ENCODE measurements around the gene FAM120B.
A peak's percentile ranks its signal among the peaks of the same experiment; 100 is the strongest.

The FAM120B gene

DNA sequence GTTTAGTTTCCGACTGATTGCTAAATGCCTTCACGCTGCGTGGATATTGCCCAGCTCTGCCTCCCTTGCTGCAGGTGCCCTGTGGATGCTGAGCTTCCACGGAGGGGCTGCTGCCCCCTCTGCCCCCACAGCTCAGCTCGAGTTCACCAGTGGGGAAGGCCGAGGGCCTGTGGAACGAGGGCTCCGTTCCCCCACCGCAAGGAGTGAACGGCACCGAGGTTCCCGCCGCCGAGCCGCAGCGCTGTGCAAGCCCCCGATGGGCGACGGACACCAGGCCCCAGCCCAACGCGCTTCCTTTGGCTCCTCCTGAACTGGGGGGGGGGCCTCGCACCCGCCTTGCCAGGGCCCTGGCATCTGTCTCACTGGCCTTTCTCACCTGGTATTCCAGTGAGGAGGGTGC lies 33.4 kb upstream of the FAM120B start:
- DNase-seq = no peak

DNA sequence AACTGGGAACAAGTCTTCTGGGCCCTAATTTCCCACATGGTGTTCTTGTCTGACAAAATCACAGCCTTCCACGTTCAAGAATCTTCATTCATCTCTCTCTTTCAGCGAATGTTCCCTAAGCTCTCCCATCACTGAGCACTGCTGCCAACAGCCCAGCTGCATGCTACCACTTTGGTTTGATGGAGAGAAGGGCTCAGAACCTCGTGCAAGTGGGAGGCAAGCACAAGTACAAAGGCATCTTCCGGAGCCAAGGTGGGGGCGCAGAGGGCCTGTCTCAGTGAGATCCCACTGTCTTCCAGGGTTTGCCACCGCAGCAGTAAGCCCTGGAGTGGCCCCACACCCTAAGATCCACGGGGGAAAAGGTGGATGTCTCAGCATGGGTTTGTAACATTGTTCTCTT lies 32.9 kb upstream of the FAM120B start:
- DNase-seq = no peak

- DNase-seq = no peak
These were observed 31.6 kb upstream of the FAM120B start for GRCh38 chr6:170274713-170275560.

GRCh38 chr6:170276369-170277057 lies 30.0 kb upstream of the FAM120B start:
- DNase-seq = no peak

DNA sequence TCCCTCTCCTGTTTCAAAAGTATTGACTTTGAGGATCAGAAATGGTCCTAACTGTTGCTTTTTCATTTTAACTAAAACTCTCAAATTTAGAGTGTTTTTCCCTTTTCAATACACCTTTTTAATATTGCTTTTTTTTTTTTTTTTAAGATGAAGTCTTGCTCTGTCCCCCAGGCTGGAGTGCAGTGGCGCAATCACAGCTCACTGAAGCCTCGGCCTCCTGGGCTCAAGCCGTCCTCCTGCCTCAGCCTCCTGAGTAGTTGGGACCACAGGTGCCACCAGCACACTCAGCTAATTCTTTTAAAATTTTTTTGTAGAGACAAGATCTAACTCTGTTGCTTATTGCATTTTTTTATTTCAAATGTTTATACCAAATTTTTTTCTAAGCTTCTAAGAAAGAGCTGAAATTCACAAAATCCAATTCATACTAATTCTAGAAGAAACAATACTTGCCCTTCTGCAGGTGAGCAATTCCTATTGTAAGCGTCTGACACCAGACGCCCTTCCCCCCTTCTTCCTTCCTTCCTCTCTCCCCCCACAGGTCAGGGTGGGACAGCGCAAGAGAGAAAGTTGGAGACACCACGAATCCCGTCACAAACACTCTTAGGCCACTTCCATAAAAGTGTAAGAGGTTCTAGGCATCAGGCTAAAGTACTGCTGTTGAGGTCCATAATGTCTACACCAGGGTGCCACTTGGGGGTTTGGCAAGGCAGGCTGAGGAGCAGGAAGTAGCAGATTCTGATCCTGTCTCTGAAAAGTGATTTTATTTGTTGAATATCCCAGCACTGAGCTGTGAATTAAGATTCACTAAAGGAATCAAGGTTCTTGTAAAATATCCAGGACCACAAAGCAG lies 28.4 kb upstream of the FAM120B start:
- DNase-seq = no peak

DNA sequence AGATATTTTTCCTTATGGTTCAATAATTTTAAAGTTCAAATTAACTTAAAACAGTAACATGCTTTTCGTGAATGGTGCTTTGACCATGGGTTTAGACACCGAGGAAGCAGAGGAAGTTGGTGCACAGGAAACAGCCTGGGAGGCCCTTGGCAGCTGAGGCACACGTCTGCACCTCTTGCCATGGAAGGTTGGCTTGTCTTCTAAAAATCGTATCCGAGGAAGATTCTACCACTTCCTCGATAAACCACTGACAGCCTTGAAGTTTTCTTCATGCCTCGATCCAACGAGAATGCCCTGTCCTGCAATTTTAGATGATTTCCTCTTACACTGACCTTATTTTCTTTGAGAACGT lies 27.8 kb upstream of the FAM120B start:
- no peak for DNase-seq

DNA sequence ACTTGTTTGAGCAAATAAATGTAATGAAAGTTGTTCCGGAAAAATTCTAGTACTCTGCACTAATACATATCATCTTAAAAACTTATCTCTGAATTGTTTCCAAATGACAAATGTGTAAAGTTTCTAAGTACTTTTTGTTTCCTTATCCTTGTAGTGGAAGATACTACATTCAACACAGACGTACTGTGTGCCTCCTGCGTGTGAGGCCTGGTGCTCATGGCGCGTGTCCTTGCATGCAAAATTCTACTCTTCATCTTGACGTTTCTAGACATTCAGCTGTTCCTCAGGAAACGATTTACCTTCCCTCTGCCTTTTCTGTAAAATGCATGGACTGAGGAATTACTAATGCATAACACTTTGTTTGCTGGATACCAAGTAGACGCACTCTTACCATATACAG lies 27.1 kb upstream of the FAM120B start:
- DNase-seq = no peak

DNA sequence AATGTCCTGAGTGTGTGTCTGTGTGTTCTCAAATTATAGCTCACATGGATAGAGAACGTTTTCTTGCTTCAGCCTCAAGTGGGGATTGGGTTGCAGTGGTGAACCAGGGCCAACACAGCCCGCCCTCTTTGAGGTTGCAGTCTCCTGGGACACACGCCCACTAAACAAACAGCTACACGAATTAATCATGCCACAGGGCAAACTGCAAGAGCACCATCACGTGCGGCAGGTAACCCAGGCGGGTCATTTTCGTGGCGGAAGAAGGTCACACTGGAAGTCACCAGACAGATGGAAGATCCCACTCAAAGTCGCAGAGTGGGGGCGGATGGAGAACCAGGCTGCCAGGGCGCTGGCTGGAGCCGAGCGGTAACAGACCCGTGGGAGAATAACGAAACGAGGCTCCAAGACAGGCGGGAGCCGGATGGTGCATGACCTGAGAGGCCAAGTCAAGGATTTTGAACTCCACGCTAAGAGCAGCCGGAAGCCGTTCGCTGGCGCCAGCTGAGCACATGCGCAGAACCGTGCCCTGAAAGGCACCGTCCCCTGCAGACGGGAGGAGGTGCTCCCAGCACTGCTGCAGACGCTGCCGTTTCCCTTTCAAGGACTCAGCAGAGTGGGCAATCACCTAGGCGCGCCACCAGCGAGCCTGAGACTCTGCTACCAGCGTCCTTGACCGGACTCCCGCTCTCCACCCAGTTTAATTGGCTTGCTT lies 26.4 kb upstream of the FAM120B start:
- peak; percentile 94 for DNase-seq

GRCh38 chr6:170280689-170281045 lies 25.9 kb upstream of the FAM120B start:
- DNase-seq = no peak

- no peak for DNase-seq
These were observed 24.9 kb upstream of the FAM120B start for GRCh38 chr6:170281331-170282292.

- no peak for DNase-seq
These were observed 23.9 kb upstream of the FAM120B start for GRCh38 chr6:170282512-170283158.

GRCh38 chr6:170283212-170284081 lies 23.1 kb upstream of the FAM120B start:
- DNase-seq = no peak

DNA sequence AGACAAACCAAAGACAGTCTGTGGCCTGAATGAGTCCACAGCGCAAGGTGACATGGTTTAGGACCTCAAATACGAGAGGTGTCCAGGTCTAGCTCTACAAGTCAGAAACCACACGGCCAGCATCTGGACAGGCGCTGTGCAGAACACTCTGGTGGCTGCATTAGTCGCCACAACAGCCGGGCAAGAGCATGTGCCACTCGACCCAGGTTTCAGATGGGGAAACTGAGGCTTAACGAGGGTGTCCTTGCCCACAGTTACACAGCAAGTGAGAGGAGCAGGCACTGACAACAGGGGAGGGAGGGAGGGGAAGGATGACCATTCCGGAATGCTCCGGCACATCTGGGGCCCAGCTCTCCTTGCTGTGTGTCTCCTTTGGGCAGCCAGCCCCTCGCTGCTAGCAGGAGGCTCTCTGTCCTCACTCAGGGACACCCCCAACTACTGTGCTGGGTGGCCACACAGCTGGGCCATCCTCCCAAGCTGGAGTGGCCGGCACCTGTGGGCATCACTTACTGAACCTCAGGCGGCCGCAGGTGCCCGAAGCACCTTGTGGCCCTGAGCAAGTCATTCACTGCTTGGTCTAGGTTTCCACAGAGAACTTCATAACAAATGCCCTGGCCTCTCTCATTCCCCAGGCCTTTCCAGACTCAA lies 22.3 kb upstream of the FAM120B start:
- DNase-seq = no peak

- DNase-seq = no peak
These were observed 21.6 kb upstream of the FAM120B start for GRCh38 chr6:170284866-170285469.

DNA sequence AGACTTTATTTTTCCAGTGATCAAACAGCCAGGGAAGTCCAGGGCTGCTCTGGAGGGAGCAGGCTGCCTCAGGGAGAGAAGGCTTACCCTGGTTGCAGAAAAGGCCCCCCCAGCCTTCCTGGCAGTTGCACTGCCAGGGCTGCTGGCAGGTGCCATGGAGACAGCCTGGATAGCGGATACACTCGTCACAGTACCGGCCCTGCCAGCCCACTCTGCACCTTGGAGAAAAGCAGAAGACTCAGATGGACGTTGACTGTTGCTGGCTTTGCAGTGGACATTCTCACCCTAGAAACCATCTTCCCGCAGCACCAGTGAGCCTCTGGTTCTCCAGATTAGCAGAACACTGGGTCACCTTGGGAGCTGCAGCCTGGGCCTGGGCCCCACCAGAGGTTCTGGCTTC lies 21.1 kb upstream of the FAM120B start:
- DNase-seq = no peak

GRCh38 chr6:170286246-170286933 lies 20.2 kb upstream of the FAM120B start:
- no peak for DNase-seq

GRCh38 chr6:170286934-170287265 lies 19.7 kb upstream of the FAM120B start:
- no peak for DNase-seq

GRCh38 chr6:170287371-170287876 lies 19.1 kb upstream of the FAM120B start:
- DNase-seq = no peak

Measured in NCI-H2171 (cell line).